Measurements from ENCODE around the gene GPX3.

GRCh38 chr5:151055336-151055735 lies 34.9 kb downstream of the GPX3 start:
- TF ChIP-seq BACH1 (IDR thresholded peaks at IDR 0.05; ENCODE audit: low read length) (no peak), CTCF (IDR thresholded peaks at IDR 0.05; ENCODE audit: control extremely low read depth in 1 of 3, insufficient read depth in 1 of 3, low read depth in 1 of 3, low read length in 3 of 3) (no peak), USF2 (IDR thresholded peaks at IDR 0.05; ENCODE audit: low read length) (no peak), POLR2A (IDR thresholded peaks at IDR 0.05; ENCODE audit: control extremely low read depth in 1 of 2, low read depth in 2 of 2, low read length in 2 of 2) (no peak), SIRT6 (IDR thresholded peaks at IDR 0.05; ENCODE audit: low read length) (no peak)
